IMR-90 (cell line): ENCODE results near the gene PITRM1. TPM values are rescaled to one million over a fixed set of nuclear protein-coding genes. Genes with fewer than 3 reads are reported as not detected.

Experiments
- ATAC-seq: fragments of 200-7000 bp; cut with Tn5 transposase; 2 replicates; pipeline ENCODE4 v1.9.1; 2020; ENCODE audit warnings: low read depth, mild to moderate bottlenecking, moderate library complexity
- BruUV-seq: library from RNA; stranded (reverse); fragments of 400-500 nt; replicated peaks from 2 replicates; lab custom pipeline; 2021; lab: Mats Ljungman, UMichigan
- CTCF ChIA-PET: fragments of 300-600 bp; formaldehyde crosslinking; extraction: SDS; loops from one replicate; lab custom pipeline; 2021; ENCODE audit warnings: antibody characterized with exemption; lab: Yijun Ruan, JAX
- POLR2A ChIA-PET: fragments of 300-600 bp; sonication (Branson Sonifier 250); formaldehyde crosslinking; loops from one replicate; lab custom pipeline; 2022; ENCODE audit warnings: antibody characterized with exemption; ENCODE audit not compliant: unreplicated experiment; lab: Charles Lee
- DNase-seq: peaks from one replicate; pipeline ENCODE4 v3.0.0; 2013
- H2AFZ ChIP-seq: replicated peaks from 2 replicates; pipeline ENCODE3; 2013; ENCODE audit warnings: low read length, mild to moderate bottlenecking; ENCODE audit not compliant: poor library complexity
- H2AK5ac ChIP-seq: 2 replicates; pipeline ENCODE4 v1.6.1; 2013; ENCODE audit warnings: low read depth, low read length, inconsistent platforms
- H2AK9ac ChIP-seq: replicated peaks from 2 replicates; pipeline ENCODE3; 2013; ENCODE audit warnings: mild to moderate bottlenecking, low read depth, low read length, moderate library complexity; ENCODE audit not compliant: poor library complexity
- H2BK120ac ChIP-seq: 2 replicates; pipeline ENCODE4 v1.6.1; 2013; ENCODE audit warnings: low read depth, low read length, inconsistent platforms
- H2BK15ac ChIP-seq: 3 replicates; pipeline ENCODE4 v1.6.1; 2013; ENCODE audit warnings: low read depth, low read length, inconsistent platforms
- H2BK20ac ChIP-seq: 2 replicates; pipeline ENCODE4 v1.6.1; 2013; ENCODE audit warnings: low read depth, mild to moderate bottlenecking, inconsistent platforms, low read length, moderate library complexity
- H2BK5ac ChIP-seq: 2 replicates; pipeline ENCODE4 v1.6.1; 2013; ENCODE audit warnings: mild to moderate bottlenecking, low read depth, low read length, inconsistent platforms; ENCODE audit not compliant: poor library complexity, severe bottlenecking
- H3K14ac ChIP-seq: replicated peaks from 2 replicates; pipeline ENCODE4 v1.6.1; 2013; ENCODE audit warnings: low read depth, low read length, inconsistent platforms
- H3K18ac ChIP-seq: 2 replicates; pipeline ENCODE4 v1.6.1; 2013; ENCODE audit warnings: low read depth, low read length, control low read depth
- H3K23ac ChIP-seq: 2 replicates; pipeline ENCODE4 v1.6.1; 2013; ENCODE audit warnings: low read depth, low read length, inconsistent platforms
- H3K27ac ChIP-seq: 2 replicates; pipeline ENCODE4 v1.5.1; 2013; ENCODE audit warnings: mild to moderate bottlenecking, control low read depth, low read length; ENCODE audit not compliant: insufficient read depth
- H3K27me3 ChIP-seq: 2 replicates; pipeline ENCODE4 v1.6.1; 2013; ENCODE audit warnings: low read length; ENCODE audit not compliant: control insufficient read depth, insufficient read depth
- H3K36me3 ChIP-seq: 2 replicates; pipeline ENCODE4 v1.6.1; 2013; ENCODE audit warnings: low read length, mixed read lengths; ENCODE audit not compliant: control insufficient read depth, insufficient read depth
- H3K4ac ChIP-seq: 2 replicates; pipeline ENCODE4 v1.6.1; 2013; ENCODE audit warnings: low read depth, low read length, inconsistent platforms
- H3K4me1 ChIP-seq: 2 replicates; pipeline ENCODE4 v1.6.1; 2013; ENCODE audit warnings: low read length, mixed read lengths; ENCODE audit not compliant: control insufficient read depth, insufficient read depth
- H3K4me2 ChIP-seq: 2 replicates; pipeline ENCODE4 v1.6.1; 2013; ENCODE audit warnings: low read depth, mild to moderate bottlenecking, control low read depth, low read length, moderate library complexity
- H3K4me3 ChIP-seq: 2 replicates; pipeline ENCODE4 v1.5.1; 2013; ENCODE audit warnings: low read depth, mild to moderate bottlenecking, control low read depth, low read length, moderate library complexity; ENCODE audit not compliant: insufficient read depth
- H3K56ac ChIP-seq: 2 replicates; pipeline ENCODE4 v1.6.1; 2013; ENCODE audit warnings: low read length, inconsistent platforms; ENCODE audit not compliant: insufficient read depth; ENCODE audit errors: extremely low read depth
- H3K79me1 ChIP-seq, 2 experiments: 2 replicates each; pipeline ENCODE4 v1.6.1; 2013; ENCODE audit warnings: low read length in 2 of 2, inconsistent platforms in 1 of 2, low read depth in 1 of 2
- H3K9ac ChIP-seq: 2 replicates; pipeline ENCODE4 v1.6.1; 2013; ENCODE audit warnings: low read depth, low read length, control low read depth
- H3K9me1 ChIP-seq: 2 replicates; pipeline ENCODE4 v1.6.1; 2013; ENCODE audit warnings: low read length, inconsistent platforms; ENCODE audit not compliant: insufficient read depth
- H3K9me3 ChIP-seq: 2 replicates; pipeline ENCODE4 v1.6.1; 2013; ENCODE audit warnings: low read length; ENCODE audit not compliant: control insufficient read depth, insufficient read depth
- H4K20me1 ChIP-seq: 2 replicates; pipeline ENCODE4 v1.6.1; 2013; ENCODE audit warnings: low read length, inconsistent platforms; ENCODE audit not compliant: insufficient read depth
- H4K5ac ChIP-seq: 2 replicates; pipeline ENCODE4 v1.6.1; 2013; ENCODE audit warnings: mild to moderate bottlenecking, low read depth, low read length, control low read depth
- H4K8ac ChIP-seq, 2 experiments: 2 replicates each; pipeline ENCODE4 v1.6.1; 2013; ENCODE audit warnings: low read depth in 2 of 2, low read length in 2 of 2, control low read depth in 1 of 2, inconsistent platforms in 1 of 2
- H4K91ac ChIP-seq: 2 replicates; pipeline ENCODE4 v1.6.1; 2013; ENCODE audit warnings: low read depth, low read length, inconsistent platforms; ENCODE audit not compliant: insufficient read depth
- CEBPB ChIP-seq: IDR thresholded peaks from 2 replicates; pipeline ENCODE4 v1.6.1; 2012; ENCODE audit warnings: low read depth, low read length, improper control_type of control experiment
- CTCF ChIP-seq: conservative IDR thresholded peaks from 2 replicates; pipeline ENCODE4 v1.5.1; 2012; ENCODE audit warnings: mild to moderate bottlenecking, low read depth, low read length, improper control_type of control experiment
- ELK1 ChIP-seq: fragments of 150-350 bp; IDR thresholded peaks from 2 replicates; pipeline ENCODE4 v1.6.1; 2016; ENCODE audit warnings: low read depth, mild to moderate bottlenecking, low read length, moderate library complexity, borderline replicate concordance
- FOS ChIP-seq: fragments of 150-350 bp; IDR thresholded peaks from 2 replicates; pipeline ENCODE4 v1.6.1; 2016; ENCODE audit warnings: low read depth, low read length
- MAFK ChIP-seq: IDR thresholded peaks from 2 replicates; pipeline ENCODE4 v1.6.1; 2012; ENCODE audit warnings: low read depth, low read length, improper control_type of control experiment
- NFE2L2 ChIP-seq: fragments of 150-350 bp; IDR thresholded peaks from 2 replicates; pipeline ENCODE4 v1.6.1; 2016; ENCODE audit warnings: low read depth, mild to moderate bottlenecking, low read length
- POLR2A ChIP-seq: IDR thresholded peaks from 2 replicates; pipeline ENCODE4 v1.6.1; 2012; ENCODE audit warnings: mild to moderate bottlenecking, low read depth, low read length
- RAD21 ChIP-seq: IDR thresholded peaks from 2 replicates; pipeline ENCODE4 v1.6.1; 2012; ENCODE audit warnings: low read length, improper control_type of control experiment
- RCOR1 ChIP-seq: IDR thresholded peaks from 2 replicates; pipeline ENCODE4 v1.6.1; 2012; ENCODE audit warnings: mild to moderate bottlenecking, low read length, improper control_type of control experiment; ENCODE audit not compliant: insufficient replicate concordance
- RFX5 ChIP-seq: IDR thresholded peaks from 2 replicates; pipeline ENCODE4 v1.8.0; 2012; ENCODE audit warnings: low read depth, mild to moderate bottlenecking, low read length, moderate library complexity
- SMC3 ChIP-seq: fragments of 150-350 bp; IDR thresholded peaks from 2 replicates; pipeline ENCODE4 v1.6.1; 2016; ENCODE audit warnings: low read depth, mild to moderate bottlenecking, antibody characterized with exemption, low read length, moderate library complexity
- WGBS, 2 experiments: methylation state at CpG; one replicate each; pipeline versions ENCODE4 v1.1.5 to v1.1.7; 2013; ENCODE audit warnings: missing lambda C conversion rate in 2 of 2; ENCODE audit not compliant: insufficient read length in 1 of 2; ENCODE audit errors: extremely low coverage in 2 of 2; 5-methylcytosine and 5-hydroxymethylcytosine counted together
- dilution Hi-C: fragments of 300-500 bp; cut with HindIII; formaldehyde crosslinking; loops from one replicate; pipeline ENCODE4 v1.14.3; 2018; ENCODE audit warnings: low sequenced_read_pairs; ENCODE audit not compliant: unreplicated experiment
- in situ Hi-C: fragments of 300-500 bp; cut with MboI; formaldehyde crosslinking; loops from 3 replicates; pipeline ENCODE4 v1.14.3; 2019; ENCODE audit warnings: low sequenced_read_pairs, inconsistent platforms, mixed read lengths
- intact Hi-C: fragments of 100-400 bp; cut with micrococcal nuclease; formaldehyde crosslinking; loops from 2 replicates; pipeline ENCODE4 v1.10.0; 2022
- polyA plus RNA-seq, 3 experiments: library from polyadenylated mRNA; depleted of rRNA; stranded (reverse); fragments of >200 nt; gene quantifications; 2 replicates each; pipeline ENCODE4 v1.2.3, GENCODE V29; 2012; ENCODE audit warnings: low replicate concordance in 1 of 3
- total RNA-seq: library from RNA; depleted of rRNA; stranded (reverse); fragments of >200 nt; gene quantifications from 2 replicates; pipeline ENCODE4 v1.2.3, GENCODE V29; 2012

PITRM1 gene
- total and polyA plus RNA-seq, 2 of the 4 experiments (the other 2 are of a cell fraction), result 97.1 to 124 TPM

- Histone ChIP-seq H3K27ac (no peak overlapping the region), H4K91ac (no peak overlapping the region), H3K14ac (no peak overlapping the region), H3K23ac (no peak overlapping the region), H4K5ac (no peak overlapping the region), H2BK120ac (no peak overlapping the region), H2AK5ac (no peak overlapping the region; the same call in 1 of the 2 replicates), H3K18ac (no peak overlapping the region), H2BK15ac (no peak overlapping the region), H3K27me3 (no peaks in the 10 kb centered on the region), H3K56ac (no peak overlapping the region), H3K4me1 (peaks cover 8% of the 10 kb centered on the region), H3K9me1 (peaks cover 18% of the 10 kb centered on the region), H2AK9ac (no peak overlapping the region), H3K4ac (no peak overlapping the region; the same call in 1 of the 2 replicates), H3K9me3 (no peaks in the 10 kb centered on the region), H3K79me1 (peaks cover 38 to 72% of the 10 kb centered on the region in 2 experiments), H4K8ac (no peak overlapping the region), H2BK5ac (no peak overlapping the region), H2BK20ac (no peak overlapping the region; the same call in 1 of the 2 replicates), H3K4me2 (no peak overlapping the region), H4K20me1 (peaks cover 32% of the 10 kb centered on the region), H3K4me3 (no peak overlapping the region), H3K9ac (no peak overlapping the region), H2AFZ (peak overlapping the region; percentile 13), H3K36me3 (peaks cover 70% of the 10 kb centered on the region)
- no peak for DNase-seq
- BruUV-seq, result no TSS peak
- no peak for TF ChIP-seq RFX5
- TF ChIP-seq RAD21, result no peak
- TF ChIP-seq MAFK, result no peak
- no peak for TF ChIP-seq POLR2A
- no peak for TF ChIP-seq CEBPB
- TF ChIP-seq NFE2L2, result no peak
- TF ChIP-seq FOS, result no peak
- TF ChIP-seq SMC3, result no peak
- no peak for TF ChIP-seq ELK1
- no peak for TF ChIP-seq RCOR1
- no peak for TF ChIP-seq CTCF
- ATAC-seq, result no peak
- whole genome bisulfite sequencing, 2 experiments, result 100% methylated on average over 2 of the region's 12 CpGs; no CpG with 5 or more reads in 1 of the 2 experiments
- in situ Hi-C loops (no loop called here), dilution Hi-C loops (no loop called here), intact Hi-C loops (loop anchor here (5.0 kb wide), 1 partner anchor 182 kb away; no protein-coding TSS in a partner anchor)
- POLR2A ChIA-PET, result no interaction called here
- CTCF ChIA-PET, result no interaction called here
Measured at GRCh38 chr10:3109633-3110032, 62.9 kb downstream of the PITRM1 start.
